Measurements from ENCODE around the gene CDX2.

DNA sequence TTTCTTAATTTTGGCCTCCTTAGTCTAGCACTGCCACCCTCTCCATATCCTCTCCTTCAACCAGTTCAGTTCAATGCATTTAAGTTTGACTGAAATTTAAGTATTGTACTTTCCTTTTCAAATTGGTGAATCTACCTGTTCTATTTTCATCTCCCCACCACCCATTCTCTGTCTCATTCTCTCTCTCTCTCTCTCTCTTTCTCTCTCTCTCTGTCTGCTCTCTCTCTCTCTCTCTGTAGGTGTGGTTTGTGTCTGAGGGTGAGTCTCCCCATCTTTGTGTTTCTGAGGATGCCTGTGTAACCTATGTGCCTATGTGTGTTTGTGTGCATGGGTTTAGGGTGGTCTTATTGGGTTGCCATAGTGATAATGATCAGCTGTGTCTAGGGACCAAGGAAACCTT lies 39.2 kb downstream of the CDX2 start:
- TF ChIP-seq, protein P1, sequence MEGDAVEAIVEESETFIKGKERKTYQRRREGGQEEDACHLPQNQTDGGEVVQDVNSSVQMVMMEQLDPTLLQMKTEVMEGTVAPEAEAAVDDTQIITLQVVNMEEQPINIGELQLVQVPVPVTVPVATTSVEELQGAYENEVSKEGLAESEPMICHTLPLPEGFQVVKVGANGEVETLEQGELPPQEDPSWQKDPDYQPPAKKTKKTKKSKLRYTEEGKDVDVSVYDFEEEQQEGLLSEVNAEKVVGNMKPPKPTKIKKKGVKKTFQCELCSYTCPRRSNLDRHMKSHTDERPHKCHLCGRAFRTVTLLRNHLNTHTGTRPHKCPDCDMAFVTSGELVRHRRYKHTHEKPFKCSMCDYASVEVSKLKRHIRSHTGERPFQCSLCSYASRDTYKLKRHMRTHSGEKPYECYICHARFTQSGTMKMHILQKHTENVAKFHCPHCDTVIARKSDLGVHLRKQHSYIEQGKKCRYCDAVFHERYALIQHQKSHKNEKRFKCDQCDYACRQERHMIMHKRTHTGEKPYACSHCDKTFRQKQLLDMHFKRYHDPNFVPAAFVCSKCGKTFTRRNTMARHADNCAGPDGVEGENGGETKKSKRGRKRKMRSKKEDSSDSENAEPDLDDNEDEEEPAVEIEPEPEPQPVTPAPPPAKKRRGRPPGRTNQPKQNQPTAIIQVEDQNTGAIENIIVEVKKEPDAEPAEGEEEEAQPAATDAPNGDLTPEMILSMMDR (IDR thresholded peaks at IDR 0.05): no peak
- no peak for TF ChIP-seq POLR2A (IDR thresholded peaks at IDR 0.05)

Data from lower leg skin (tissue), 3 donors.